NCI-H2081 treated with DMSO at 0.1 percent for 48 hours (cell line): ENCODE results near the gene CLSTN3.
"Not testable (repeated sequence)": the region's sequence is repeated elsewhere in the genome, so short reads cannot be mapped to it uniquely, and the experiment has no call there.

ENCODE experiments used
- DNase-seq: peaks from one replicate; lab custom pipeline; 2025; lab: John Stamatoyannopoulos, UW

The CLSTN3 gene

GRCh38 chr12:7150356-7150755 is 20.2 kb downstream of the CLSTN3 start:
- DNase-seq, result no peak

- DNase-seq, result no peak
Observed at GRCh38 chr12:7150841-7151240, 20.7 kb downstream of the CLSTN3 start.

- DNase-seq, result no peak
Observed at GRCh38 chr12:7151532-7151931, 21.4 kb downstream of the CLSTN3 start.

- DNase-seq, result no peak
Observed at GRCh38 chr12:7152818-7153217, 22.6 kb downstream of the CLSTN3 start.

- no peak for DNase-seq
Observed at GRCh38 chr12:7154042-7154441, 23.9 kb downstream of the CLSTN3 start.

- no peak for DNase-seq
Observed at GRCh38 chr12:7154901-7155470, 24.8 kb downstream of the CLSTN3 start.

GRCh38 chr12:7155471-7156034 is 25.4 kb downstream of the CLSTN3 start:
- DNase-seq, result no peak

- DNase-seq, result no peak
Observed at GRCh38 chr12:7156259-7157197, 26.4 kb downstream of the CLSTN3 start.

GRCh38 chr12:7157391-7157790 is 27.2 kb downstream of the CLSTN3 start:
- DNase-seq, result no peak

- DNase-seq, result no peak
Observed at GRCh38 chr12:7158781-7159609, 28.8 kb downstream of the CLSTN3 start.

- no peak for DNase-seq
Observed at GRCh38 chr12:7160183-7160582, 30.0 kb downstream of the CLSTN3 start.

- no peak for DNase-seq
Observed at GRCh38 chr12:7161327-7161726, 31.2 kb downstream of the CLSTN3 start.

- no peak for DNase-seq
Observed at GRCh38 chr12:7161811-7162210, 31.6 kb downstream of the CLSTN3 start.

- DNase-seq, result peak; percentile 62
Observed at GRCh38 chr12:7162691-7163114, 32.5 kb downstream of the CLSTN3 start.

- no peak for DNase-seq
Observed at GRCh38 chr12:7169951-7170350, 39.8 kb downstream of the CLSTN3 start.

GRCh38 chr12:7171854-7172253 is 41.7 kb downstream of the CLSTN3 start:
- DNase-seq, result no peak

GRCh38 chr12:7175493-7175892 is 45.3 kb downstream of the CLSTN3 start:
- no peak for DNase-seq

GRCh38 chr12:7176595-7176994 is 46.4 kb downstream of the CLSTN3 start:
- no peak for DNase-seq

- DNase-seq, result no peak
Observed at GRCh38 chr12:7178481-7178880, 48.3 kb downstream of the CLSTN3 start.

- no peak for DNase-seq
Observed at GRCh38 chr12:7180685-7181084, 50.5 kb downstream of the CLSTN3 start.

- not testable (repeated sequence) for DNase-seq
Observed at GRCh38 chr12:7186058-7186457, 55.9 kb downstream of the CLSTN3 start.
